ENCODE results near the gene VPS18. TPM values are rescaled to one million over a fixed set of nuclear protein-coding genes. Genes with fewer than 3 reads are reported as not detected.
A peak's percentile ranks its signal among the peaks of the same experiment; 100 is the strongest.

VPS18 gene
- total and polyA plus RNA-seq, 2 donors (not counting 3 experiments of a cell fraction or from before 2014, with no cell fraction given), result 29.3 to 32.8 TPM

DNA sequence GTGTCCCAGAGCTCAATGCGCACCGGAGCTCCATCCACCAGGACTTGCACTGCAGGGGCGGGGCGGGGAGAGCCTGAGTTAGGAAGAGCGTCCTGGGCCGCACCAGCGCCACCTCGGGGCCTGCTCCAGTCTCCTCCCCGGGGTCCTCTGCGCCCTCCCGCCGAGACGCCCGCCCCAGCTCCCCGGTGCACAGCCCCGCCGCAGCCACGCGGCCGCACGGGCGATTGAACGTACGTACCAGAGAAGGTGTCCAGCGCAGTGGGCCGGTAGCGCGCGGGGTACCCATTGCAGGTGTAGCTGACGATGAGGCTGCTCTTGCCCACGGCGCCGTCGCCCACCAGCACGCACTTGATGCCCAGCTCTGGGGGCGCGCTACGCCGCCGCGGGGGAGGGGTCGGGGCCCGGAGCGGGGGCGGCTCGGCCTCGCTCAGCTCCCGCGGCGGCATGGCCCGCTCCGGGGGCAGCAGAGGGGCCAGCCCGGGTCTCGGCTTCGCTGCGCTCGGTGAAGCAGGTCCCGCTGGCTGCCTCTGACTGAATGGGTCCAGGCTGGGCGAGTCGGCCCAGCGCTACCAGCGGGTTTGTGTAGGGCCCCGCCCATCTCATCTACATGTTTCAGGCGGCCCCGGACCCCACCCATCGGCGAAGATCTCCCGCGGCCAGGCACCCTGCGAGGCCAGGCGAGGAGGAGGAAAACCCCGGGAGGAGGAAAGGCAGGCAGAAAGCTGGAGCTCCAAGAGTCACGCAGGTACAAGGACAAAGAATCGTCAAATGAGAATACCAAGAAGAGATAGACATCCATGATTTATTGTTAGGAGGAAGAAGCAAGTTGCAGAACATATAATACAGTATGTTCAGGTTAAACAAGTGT lies 20.3 kb upstream of the VPS18 start, which contains the start of gene RHOV:
TSS of gene RHOV (minus strand) at position 541 of the 868 bp plus-strand sequence. CDS start at position 446, 95 bp downstream.
- no peaks in the 10 kb centered on the region for H4K20me1 ChIP-seq (replicated peaks; ENCODE audit: control insufficient read depth, extremely low read depth, insufficient read depth, low read length)
- no TSS peak for BruUV-seq (replicated peaks)
- intact Hi-C loops (cut with micrococcal nuclease) (no loop called here), dilution Hi-C loops (cut with MboI; ENCODE audit: extremely low pct_ligation_motif_present, low sequenced_read_pairs) (no loop called here)
- CTCF ChIA-PET, result interaction anchor here (0.7 to 5.9 kb wide), 13 partner anchors 10 to 284 kb away, joined by 3 to 146 read pairs (median 4); partner anchors contain the start of genes SPINT1 and VPS18
- H3K9ac ChIP-seq (replicated peaks; ENCODE audit: extremely low read depth, insufficient read depth, low read length), result no peak within 1 kb of the TSS
- H3K27ac ChIP-seq (ENCODE audit: insufficient read depth, low read depth, low read length), result no peak within 1 kb of the TSS
- H3K27me3 ChIP-seq (ENCODE audit: control insufficient read depth in 2 of 2, insufficient read depth in 2 of 2, low read length in 2 of 2), result no peaks in the 10 kb centered on the region
- H3K36me3 ChIP-seq (ENCODE audit: control insufficient read depth in 2 of 2, extremely low read depth in 1 of 2, insufficient read depth in 2 of 2, low read length in 2 of 2), result no peaks in the 10 kb centered on the region
- H3K9me1 ChIP-seq (replicated peaks; ENCODE audit: control insufficient read depth, extremely low read depth, insufficient read depth, low read length), result no peaks in the 10 kb centered on the region
- H3K79me2 ChIP-seq (ENCODE audit: control insufficient read depth, insufficient read depth, low read length), result no peaks in the 10 kb centered on the region
- H3K9me3 ChIP-seq (replicated peaks; ENCODE audit: control insufficient read depth, insufficient read depth, low read length), result no peaks in the 10 kb centered on the region
- POLR2A ChIA-PET, result no interaction called here
- FAIRE-seq (peak; percentile 78), DNase-seq (ENCODE audit: low read depth, low spot score) (peak; percentile 43)
- TF ChIP-seq POLR2A (IDR thresholded peaks at IDR 0.05; ENCODE audit: low read depth, low read length), result no peak
- TF ChIP-seq, protein P1, sequence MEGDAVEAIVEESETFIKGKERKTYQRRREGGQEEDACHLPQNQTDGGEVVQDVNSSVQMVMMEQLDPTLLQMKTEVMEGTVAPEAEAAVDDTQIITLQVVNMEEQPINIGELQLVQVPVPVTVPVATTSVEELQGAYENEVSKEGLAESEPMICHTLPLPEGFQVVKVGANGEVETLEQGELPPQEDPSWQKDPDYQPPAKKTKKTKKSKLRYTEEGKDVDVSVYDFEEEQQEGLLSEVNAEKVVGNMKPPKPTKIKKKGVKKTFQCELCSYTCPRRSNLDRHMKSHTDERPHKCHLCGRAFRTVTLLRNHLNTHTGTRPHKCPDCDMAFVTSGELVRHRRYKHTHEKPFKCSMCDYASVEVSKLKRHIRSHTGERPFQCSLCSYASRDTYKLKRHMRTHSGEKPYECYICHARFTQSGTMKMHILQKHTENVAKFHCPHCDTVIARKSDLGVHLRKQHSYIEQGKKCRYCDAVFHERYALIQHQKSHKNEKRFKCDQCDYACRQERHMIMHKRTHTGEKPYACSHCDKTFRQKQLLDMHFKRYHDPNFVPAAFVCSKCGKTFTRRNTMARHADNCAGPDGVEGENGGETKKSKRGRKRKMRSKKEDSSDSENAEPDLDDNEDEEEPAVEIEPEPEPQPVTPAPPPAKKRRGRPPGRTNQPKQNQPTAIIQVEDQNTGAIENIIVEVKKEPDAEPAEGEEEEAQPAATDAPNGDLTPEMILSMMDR (IDR thresholded peaks at IDR 0.05; ENCODE audit: extremely low read depth in 1 of 2, insufficient read depth in 1 of 2, low read depth in 1 of 2, low read length in 2 of 2), result peak; percentile 33 to 55
- H3K4me2 ChIP-seq (ENCODE audit: insufficient read depth, low read length), result peak within 1 kb of the TSS; percentile 41
- H3K4me3 ChIP-seq (replicated peaks in 1 of 3; ENCODE audit: insufficient read depth in 1 of 3, low read depth in 1 of 3, low read length in 3 of 3), result peak within 1 kb of the TSS; percentile 9 to 43 (median 25)
- H3K4me1 ChIP-seq (ENCODE audit: control insufficient read depth, extremely low read depth, insufficient read depth, low read length), result no peaks in the 10 kb centered on the region
- peak within 1 kb of the TSS; percentile 88 for H2AFZ ChIP-seq (ENCODE audit: low read depth, low read length)

DNA sequence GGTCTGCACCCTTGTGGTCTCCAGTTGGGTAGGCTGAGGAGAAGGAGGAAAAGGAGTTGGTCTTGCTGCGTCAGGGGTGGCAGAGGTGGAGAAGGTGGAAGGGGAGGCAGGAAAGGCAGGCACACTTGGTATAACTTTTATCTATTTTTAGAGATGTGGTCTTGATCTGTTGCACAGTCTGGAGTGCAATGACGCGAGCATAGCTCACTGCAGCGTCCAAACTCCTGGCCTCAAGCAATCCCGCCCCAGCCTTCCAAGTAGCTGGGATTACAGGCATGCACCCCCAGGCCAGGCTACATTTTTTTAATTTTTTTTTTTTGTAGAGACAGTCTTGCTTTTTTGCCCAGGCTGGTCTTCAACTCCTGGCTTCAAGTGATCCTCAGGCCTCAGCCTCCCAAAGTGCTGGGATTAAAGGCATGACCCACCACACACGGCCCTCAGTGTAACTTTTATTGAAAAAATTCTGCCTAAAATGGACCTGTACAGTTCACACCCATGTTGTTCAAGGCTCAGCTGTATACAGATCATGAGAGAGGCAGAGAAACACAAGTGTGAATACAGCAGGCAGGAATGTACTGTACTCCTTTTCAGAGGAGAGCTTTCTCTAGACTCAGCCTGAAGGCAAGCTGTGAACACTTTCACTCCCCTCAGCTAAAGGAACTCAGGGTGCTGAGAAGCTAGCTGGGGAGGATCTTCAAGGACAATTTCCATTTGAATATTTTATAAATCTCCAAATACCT lies 18.1 kb upstream of the VPS18 start:
- no peaks in the 10 kb centered on the region for H3K4me1 ChIP-seq (ENCODE audit: control insufficient read depth, extremely low read depth, insufficient read depth, low read length)
- H2AFZ ChIP-seq (ENCODE audit: low read depth, low read length), result no peak overlapping the region
- no peak overlapping the region for H3K9ac ChIP-seq (replicated peaks; ENCODE audit: extremely low read depth, insufficient read depth, low read length)
- no peak for TF ChIP-seq POLR2AphosphoS5 (IDR thresholded peaks at IDR 0.05; ENCODE audit: insufficient read depth, low read depth, low read length)
- no peak for TF ChIP-seq FOS (IDR thresholded peaks at IDR 0.05; ENCODE audit: borderline replicate concordance, insufficient read depth, low read length)
- TF ChIP-seq GATA2 (IDR thresholded peaks at IDR 0.05; ENCODE audit: insufficient read depth, insufficient read length, low read depth, low read length), result no peak
- TF ChIP-seq, protein P2, sequence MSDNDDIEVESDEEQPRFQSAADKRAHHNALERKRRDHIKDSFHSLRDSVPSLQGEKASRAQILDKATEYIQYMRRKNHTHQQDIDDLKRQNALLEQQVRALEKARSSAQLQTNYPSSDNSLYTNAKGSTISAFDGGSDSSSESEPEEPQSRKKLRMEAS (IDR thresholded peaks at IDR 0.05; ENCODE audit: insufficient read depth, insufficient read length), result no peak
- TF ChIP-seq, protein P1 (IDR thresholded peaks at IDR 0.05; ENCODE audit: extremely low read depth in 1 of 2, insufficient read depth in 1 of 2, low read depth in 1 of 2, low read length in 2 of 2), result no peak
- no peak for TF ChIP-seq POLR2A (IDR thresholded peaks at IDR 0.05; ENCODE audit: low read depth, low read length)
- TF ChIP-seq MYC (IDR thresholded peaks at IDR 0.05; ENCODE audit: low read depth, low read length), result no peak
- no peak for TF ChIP-seq JUN (IDR thresholded peaks at IDR 0.05; ENCODE audit: borderline replicate concordance, insufficient read depth, insufficient read length, low read depth)
- TF ChIP-seq EZH2 (IDR thresholded peaks at IDR 0.05; ENCODE audit: borderline replicate concordance, low read depth, low read length, severe bottlenecking), result no peak
- no peaks in the 10 kb centered on the region for H4K20me1 ChIP-seq (replicated peaks; ENCODE audit: control insufficient read depth, extremely low read depth, insufficient read depth, low read length)
- no peaks in the 10 kb centered on the region for H3K27me3 ChIP-seq (ENCODE audit: control insufficient read depth in 2 of 2, insufficient read depth in 2 of 2, low read length in 2 of 2)
- ChIA-PET POLR2A (no interaction called here), CTCF (interaction anchor here (1.3 to 4.5 kb wide), 3 partner anchors 16 to 19 kb away, joined by 5 to 36 read pairs (median 9); partner anchors contain the start of gene VPS18)
- no peak overlapping the region for H3K27ac ChIP-seq (ENCODE audit: insufficient read depth, low read depth, low read length)
- intact Hi-C loops (cut with micrococcal nuclease), result no loop called here
- FAIRE-seq (no peak), DNase-seq (ENCODE audit: low read depth, low spot score) (no peak)
- H3K9me3 ChIP-seq (replicated peaks; ENCODE audit: control insufficient read depth, insufficient read depth, low read length), result no peaks in the 10 kb centered on the region
- no peaks in the 10 kb centered on the region for H3K36me3 ChIP-seq (ENCODE audit: control insufficient read depth in 2 of 2, extremely low read depth in 1 of 2, insufficient read depth in 2 of 2, low read length in 2 of 2)
- H3K9me1 ChIP-seq (replicated peaks; ENCODE audit: control insufficient read depth, extremely low read depth, insufficient read depth, low read length), result no peaks in the 10 kb centered on the region
- dilution Hi-C loops (cut with MboI; ENCODE audit: extremely low pct_ligation_motif_present, low sequenced_read_pairs), result no loop called here
- H3K4me2 ChIP-seq (ENCODE audit: insufficient read depth, low read length), result no peak overlapping the region
- no peak overlapping the region for H3K4me3 ChIP-seq (replicated peaks in 1 of 3; ENCODE audit: insufficient read depth in 1 of 3, low read depth in 1 of 3, low read length in 3 of 3)
- H3K79me2 ChIP-seq (ENCODE audit: control insufficient read depth, insufficient read depth, low read length), result no peaks in the 10 kb centered on the region
- no TSS peak for BruUV-seq (replicated peaks)

Data from endothelial cell of umbilical vein (primary cell).